K562 treated with DMSO at 1 percent for 12 hours (cell line): ENCODE results near the gene TMEM214. TPM values are rescaled to one million over a fixed set of nuclear protein-coding genes. Genes with fewer than 3 reads are reported as not detected.

Experiments used
- total RNA-seq: library from RNA; unstranded; fragments of 300-600 nt; gene quantifications from 2 replicates; pipeline ENCODE4 v1.2.3, GENCODE V29; 2022; ENCODE audit not compliant: insufficient read depth

Gene TMEM214, protein sequence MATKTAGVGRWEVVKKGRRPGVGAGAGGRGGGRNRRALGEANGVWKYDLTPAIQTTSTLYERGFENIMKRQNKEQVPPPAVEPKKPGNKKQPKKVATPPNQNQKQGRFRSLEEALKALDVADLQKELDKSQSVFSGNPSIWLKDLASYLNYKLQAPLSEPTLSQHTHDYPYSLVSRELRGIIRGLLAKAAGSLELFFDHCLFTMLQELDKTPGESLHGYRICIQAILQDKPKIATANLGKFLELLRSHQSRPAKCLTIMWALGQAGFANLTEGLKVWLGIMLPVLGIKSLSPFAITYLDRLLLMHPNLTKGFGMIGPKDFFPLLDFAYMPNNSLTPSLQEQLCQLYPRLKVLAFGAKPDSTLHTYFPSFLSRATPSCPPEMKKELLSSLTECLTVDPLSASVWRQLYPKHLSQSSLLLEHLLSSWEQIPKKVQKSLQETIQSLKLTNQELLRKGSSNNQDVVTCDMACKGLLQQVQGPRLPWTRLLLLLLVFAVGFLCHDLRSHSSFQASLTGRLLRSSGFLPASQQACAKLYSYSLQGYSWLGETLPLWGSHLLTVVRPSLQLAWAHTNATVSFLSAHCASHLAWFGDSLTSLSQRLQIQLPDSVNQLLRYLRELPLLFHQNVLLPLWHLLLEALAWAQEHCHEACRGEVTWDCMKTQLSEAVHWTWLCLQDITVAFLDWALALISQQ
- 64.5 and 121 TPM in 2 replicates for total RNA-seq

GRCh38 chr2:27032495-27033252 lies at the start of gene TMEM214:
Gene TMEM214, plus strand, starts transcription at chr2:27032965. Its CDS starts 51 bp downstream, at chr2:27033016.

DNA sequence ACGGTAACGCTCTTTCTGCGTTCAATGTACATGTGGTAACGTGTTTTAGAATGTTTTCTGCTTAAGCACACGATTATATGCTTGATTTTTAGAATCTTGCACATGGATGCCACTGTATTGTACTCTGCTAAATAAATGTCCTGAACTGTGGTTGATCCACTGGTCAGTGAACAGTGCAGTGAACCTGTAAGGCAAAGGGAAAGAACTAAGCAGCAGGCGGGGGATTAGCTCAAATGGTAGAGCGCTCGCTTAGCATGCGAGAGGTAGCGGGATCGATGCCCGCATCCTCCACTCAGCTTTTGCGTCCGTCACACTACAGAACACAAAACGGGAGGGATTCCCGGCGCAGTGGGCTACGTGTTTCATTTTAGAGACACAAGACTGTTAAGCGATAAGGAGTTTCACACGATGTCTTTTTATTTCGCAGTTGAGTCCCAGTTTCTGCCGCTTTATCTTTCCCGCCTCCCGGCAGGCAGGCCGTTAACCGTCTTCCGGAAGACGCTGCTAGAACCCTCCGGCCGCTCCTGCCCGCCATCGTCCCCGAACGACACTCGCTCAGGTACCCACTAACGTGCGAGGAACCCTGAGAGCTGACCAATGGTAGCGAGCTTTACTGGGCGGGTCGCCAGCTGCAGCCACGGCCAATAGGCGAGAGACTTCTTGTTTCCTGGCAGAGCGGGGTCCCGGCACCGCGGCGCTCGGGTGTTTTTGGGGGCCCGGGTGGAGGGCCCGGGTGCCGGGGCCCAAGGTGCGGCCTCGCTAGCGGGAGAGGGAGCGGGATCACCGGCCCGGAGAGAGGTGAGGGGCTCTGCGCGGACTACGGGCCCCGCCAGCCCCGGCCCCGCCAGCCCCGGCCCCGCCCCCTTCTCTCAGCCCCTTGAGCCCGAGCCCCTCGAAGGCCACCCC lies 18.5 kb downstream of the TMEM214 start, which contains the start of gene AGBL5:
Gene AGBL5 (plus strand): TSS at position 673 of the 906 bp plus-strand sequence. CDS start 1,291 bp downstream, outside the sequence.

DNA sequence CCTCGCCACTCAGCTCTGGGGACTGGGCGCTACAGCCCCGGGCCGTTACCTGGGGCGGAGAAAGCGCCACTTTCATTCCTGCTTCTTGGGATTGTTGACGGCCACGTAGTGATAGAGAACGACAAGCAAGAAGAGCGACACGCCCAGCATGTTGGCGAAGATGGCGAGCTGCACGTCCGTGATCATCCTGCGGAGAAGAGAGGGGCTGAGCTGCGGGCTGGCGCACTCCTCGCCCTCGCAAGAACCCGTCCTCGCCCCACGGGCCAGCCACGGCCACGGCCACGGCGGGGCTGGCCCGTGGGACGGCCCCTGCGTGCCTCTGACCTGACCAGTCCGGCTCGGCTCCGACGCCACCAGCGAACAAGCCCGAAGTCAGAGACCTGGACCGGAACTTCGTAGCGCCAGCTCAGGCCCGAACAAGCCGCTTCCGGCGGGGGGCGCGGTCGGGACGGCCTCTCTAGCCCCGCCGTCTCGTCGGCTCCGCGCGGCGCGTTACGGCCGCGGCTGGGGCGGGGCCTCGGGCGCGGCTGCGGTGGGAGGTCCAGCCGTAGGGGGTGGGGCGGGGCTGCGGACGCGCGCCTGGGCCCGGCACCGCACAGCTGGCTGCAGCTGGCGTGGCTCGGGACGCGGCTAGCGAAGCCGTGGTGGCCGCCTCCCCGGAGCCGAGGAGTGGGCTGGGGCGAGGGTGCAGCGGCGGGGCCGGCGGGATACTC lies 38.7 kb downstream of the TMEM214 start, which contains the start of gene OST4:
Gene OST4 (minus strand): TSS at position 378 of the 713 bp plus-strand sequence.

GRCh38 chr2:27078267-27079194 lies 45.8 kb downstream of the TMEM214 start, which contains the start of gene EMILIN1:
Gene EMILIN1, plus strand, starts transcription at chr2:27078615. Its CDS starts 451 bp downstream, at chr2:27079066.

GRCh38 chr2:27086724-27087593 lies 54.2 kb downstream of the TMEM214 start, which contains the start of gene KHK:
Gene KHK, plus strand, starts transcription at chr2:27086772. Its CDS starts 488 bp downstream, at chr2:27087260.

Other genes with a start within 250 kb of the TMEM214 start
- 58.4 and 64.7 TPM in 2 replicates for gene CENPA, start 246.9 kb upstream of the TMEM214 start, total RNA-seq
- gene DPYSL5, start 184.8 kb upstream of the TMEM214 start, total RNA-seq: not detected in 2 replicates
- 40.8 and 70.3 TPM in 2 replicates for gene MAPRE3, start 62.3 kb upstream of the TMEM214 start, total RNA-seq
- 24.2 and 44.5 TPM in 2 replicates for gene AGBL5, start 18.7 kb downstream of the TMEM214 start, total RNA-seq
- 189 and 265 TPM in 2 replicates for gene OST4, start 38.7 kb downstream of the TMEM214 start, total RNA-seq
- gene EMILIN1, start 45.6 kb downstream of the TMEM214 start, total RNA-seq: 1.4 and 2.9 TPM in 2 replicates
- gene KHK, start 53.8 kb downstream of the TMEM214 start, total RNA-seq: 13.5 and 20.4 TPM in 2 replicates
- gene CGREF1, start 86.2 kb downstream of the TMEM214 start, total RNA-seq: not detected in 2 replicates
- gene ABHD1, start 90.8 kb downstream of the TMEM214 start, total RNA-seq: not detected in 2 replicates
- 70.9 and 81.1 TPM in 2 replicates for gene PREB, start 101.7 kb downstream of the TMEM214 start, total RNA-seq
- gene PRR30, start 106.4 kb downstream of the TMEM214 start, total RNA-seq: not detected in 2 replicates
- gene TCF23, start 116.0 kb downstream of the TMEM214 start, total RNA-seq: not detected in 2 replicates
- gene ATRAID, start 179.1 kb downstream of the TMEM214 start, total RNA-seq: 90.6 and 94.9 TPM in 2 replicates
- gene SLC5A6, start 179.3 kb downstream of the TMEM214 start, total RNA-seq: 16.8 and 39.2 TPM in 2 replicates
- 24.7 and 44.2 TPM in 2 replicates for gene CAD, start 184.4 kb downstream of the TMEM214 start, total RNA-seq
- gene SLC30A3, start 230.1 kb downstream of the TMEM214 start, total RNA-seq: 1.9 and 3.6 TPM in 2 replicates
- not detected in 2 replicates for gene DNAJC5G, start 242.5 kb downstream of the TMEM214 start, total RNA-seq
- not detected in 2 replicates for gene TRIM54, start 249.5 kb downstream of the TMEM214 start, total RNA-seq